ENCODE data around the gene ZNF536.

The ZNF536 gene

DNA sequence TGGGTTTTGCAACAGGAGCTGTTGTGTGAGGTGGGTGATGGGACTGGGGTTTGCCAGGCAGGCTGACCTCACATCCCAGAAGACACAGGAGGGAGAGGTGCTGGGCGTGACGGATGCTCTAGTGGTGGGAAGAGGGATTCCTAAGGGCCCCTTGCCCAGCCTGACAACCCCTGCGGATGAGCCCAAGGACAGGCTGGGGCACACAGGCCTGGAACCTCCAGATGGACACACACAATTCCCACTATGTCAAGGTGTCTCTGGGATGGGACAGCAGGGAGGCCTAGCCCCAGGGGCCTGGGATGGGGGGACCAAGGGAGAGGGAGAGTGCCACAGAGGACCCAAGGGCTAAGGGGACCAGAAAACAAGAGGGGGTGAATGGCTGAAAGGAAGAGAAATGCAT is 191.5 kb downstream of the ZNF536 start:
- no peak for DNase-seq (ENCODE audit: low spot score)

DNA sequence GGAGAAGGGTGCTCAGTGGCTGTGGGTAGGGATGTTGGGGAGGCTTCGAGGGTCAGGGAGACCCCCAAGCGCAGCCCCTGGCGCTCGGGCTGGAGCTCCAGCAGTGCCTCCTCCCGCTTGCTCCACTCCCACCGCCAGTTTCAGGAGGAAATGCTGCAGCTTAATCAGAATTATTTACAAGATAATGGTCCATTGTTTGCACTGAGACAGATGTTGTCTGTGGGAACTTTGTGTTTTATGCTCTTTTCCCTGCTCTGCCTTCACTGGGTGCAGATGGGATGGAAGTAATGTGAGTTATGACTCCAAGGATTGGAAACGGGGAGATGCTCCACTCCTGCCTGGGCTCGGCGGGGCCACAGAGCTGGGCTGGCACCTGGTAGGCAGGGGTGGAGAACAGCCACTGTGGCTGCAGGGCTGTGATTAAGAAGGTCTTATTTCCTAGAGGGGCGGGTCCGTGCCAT is 192.4 kb downstream of the ZNF536 start:
- DNase-seq (ENCODE audit: low spot score), result no peak

DNA sequence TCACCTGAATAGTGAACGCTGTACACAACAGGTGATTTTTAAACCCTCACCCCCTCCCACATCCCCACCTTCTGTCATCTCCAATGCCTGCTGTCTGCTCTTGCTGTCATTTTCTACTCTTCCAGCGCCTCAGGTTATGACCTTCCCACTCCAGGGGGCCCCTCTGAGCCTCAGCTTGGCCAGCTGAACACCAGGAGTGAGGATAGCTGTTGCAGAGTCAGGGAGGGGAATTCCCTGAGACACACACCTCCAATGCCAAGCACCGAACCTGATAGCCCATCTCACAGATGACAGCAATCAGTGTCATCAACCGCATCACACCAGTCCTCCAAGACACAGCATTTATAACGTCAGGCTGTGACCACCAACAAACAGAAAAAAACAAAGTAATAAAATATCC is 193.5 kb downstream of the ZNF536 start:
- no peak for DNase-seq (ENCODE audit: low spot score)

DNA sequence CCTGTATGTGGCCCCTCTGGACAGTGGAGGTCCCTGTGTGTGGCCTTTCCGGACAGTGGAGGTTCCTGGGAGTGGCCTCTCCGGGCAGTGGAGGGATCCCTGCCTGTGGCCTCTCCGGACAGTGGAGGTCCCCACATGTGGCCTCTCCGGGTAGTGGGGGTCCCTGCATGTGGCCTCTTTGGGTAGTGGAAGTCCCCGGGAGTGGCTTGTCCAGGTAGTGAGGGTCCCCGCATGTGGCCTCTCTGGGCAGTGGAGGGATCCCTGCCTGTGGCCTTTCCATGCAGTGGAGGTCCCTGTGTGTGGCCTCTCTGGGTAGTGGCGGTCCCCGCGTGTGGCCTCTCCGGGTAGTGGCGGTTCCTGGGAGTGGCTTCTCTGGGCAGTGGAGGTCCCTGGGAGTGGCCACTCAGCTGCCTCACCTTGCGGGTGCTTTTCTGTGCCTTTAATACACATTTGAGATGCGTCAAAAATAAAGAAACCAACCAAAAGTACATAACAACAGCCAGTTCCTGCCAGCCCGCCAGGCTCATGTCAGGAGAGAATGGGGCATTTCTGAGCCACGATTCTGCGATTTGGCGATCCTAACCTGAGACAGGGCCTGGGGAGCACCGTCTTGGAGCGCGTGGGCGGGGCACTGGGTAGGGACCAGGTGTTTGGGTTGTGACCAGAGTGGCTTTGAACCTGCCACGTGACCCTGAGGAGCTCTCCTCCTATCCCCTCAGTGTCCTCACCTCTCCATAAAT is 194.7 kb downstream of the ZNF536 start:
- DNase-seq (ENCODE audit: low spot score), result no peak

DNA sequence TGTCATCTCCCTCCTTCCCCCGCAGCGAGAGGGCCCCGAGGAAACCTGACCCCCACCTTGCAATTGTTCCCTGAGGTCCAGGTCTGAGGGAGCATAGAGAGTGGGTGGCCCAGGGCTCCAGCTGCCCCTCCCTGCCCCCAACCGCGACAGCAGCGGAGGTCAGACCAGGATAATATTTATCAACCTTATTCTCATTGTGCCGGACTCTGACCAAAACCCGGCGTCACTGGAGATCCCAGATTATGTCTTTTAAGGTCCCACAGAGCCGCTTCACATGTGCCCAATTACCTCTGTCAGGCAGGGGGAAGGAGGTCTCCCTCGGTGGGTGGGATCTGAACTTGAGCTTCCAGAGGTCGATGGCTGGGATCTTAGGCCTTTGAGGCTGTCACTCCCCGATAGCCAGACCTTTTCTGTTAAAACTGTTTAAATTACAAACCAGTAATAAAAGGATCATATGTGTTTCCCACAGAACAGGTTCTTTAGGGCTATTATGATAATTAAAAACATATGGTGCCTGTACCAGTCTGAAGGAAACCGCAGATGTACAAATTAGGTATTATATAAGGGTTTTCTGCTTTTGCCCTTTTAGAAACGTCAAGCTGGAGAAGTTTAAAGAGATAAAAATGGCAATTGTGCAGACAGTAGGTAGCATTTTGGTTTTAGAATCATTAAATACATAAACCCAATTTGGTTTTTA is 195.5 kb downstream of the ZNF536 start:
- no peak for DNase-seq (ENCODE audit: low spot score)

DNA sequence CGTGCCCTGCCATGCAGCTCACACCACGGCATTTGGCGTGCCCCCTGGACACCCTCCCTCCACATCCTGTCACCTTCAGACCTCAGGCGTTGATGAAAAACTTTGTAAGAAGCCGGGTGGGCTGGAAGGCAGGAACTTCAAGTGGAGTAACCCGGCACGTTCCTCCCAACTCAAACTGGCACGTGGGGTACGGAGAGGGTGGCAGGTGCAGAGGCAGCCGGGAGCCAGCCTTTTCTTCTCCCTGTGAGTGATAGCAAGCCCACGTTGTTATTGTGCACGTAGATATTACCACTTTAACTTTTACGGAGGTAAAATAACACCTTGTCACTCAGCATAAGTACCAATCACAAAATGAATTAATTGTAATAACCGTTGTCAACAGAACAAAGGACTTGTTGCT is 198.0 kb downstream of the ZNF536 start:
- DNase-seq (ENCODE audit: low spot score), result no peak

DNA sequence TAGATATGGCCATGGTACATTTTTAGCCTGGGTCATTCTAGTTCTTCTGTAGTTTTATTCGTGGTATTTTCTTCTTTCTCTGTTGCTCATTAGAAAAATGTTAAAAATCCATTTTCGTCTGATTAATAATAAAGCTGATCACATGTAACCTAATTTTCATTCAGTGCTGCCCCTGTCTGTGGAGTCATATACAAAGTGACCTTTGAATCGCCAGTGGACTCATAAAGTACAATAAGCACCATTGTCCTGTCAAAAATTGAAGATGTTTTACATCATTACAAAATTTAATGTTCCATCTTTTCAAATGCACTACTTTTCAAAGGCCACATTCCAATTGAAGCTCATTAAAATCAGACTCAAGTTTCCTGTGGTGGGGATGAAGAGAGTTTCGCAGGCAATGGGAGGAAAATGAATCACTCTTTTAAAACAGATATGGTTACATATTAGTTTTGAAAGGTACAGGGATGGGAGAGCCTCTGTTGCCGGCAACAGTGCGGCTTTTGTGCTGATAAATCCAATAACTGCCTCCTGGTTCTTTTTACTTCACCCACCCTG is 205.4 kb downstream of the ZNF536 start:
- no peak for DNase-seq (ENCODE audit: low spot score)

DNA sequence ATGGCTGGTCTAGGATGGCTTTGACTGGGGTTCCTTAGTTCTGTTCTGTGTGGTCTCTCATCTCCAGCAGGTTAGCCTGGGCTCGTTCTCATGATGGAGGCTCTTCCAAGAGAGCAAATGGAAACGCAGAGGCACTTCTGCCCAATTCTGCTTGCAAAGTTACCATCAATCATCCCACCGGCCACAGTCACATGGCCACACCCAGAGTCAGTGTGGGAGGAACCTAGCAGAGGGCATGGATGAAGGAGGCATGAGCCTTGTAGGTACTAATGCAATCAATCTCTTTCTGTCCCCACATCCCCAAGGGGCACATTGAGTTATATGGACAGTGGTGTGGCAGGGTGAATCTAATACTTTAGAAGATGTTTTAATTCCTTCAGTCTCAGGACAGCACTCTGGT is 207.2 kb downstream of the ZNF536 start:
- DNase-seq (ENCODE audit: low spot score), result no peak

DNA sequence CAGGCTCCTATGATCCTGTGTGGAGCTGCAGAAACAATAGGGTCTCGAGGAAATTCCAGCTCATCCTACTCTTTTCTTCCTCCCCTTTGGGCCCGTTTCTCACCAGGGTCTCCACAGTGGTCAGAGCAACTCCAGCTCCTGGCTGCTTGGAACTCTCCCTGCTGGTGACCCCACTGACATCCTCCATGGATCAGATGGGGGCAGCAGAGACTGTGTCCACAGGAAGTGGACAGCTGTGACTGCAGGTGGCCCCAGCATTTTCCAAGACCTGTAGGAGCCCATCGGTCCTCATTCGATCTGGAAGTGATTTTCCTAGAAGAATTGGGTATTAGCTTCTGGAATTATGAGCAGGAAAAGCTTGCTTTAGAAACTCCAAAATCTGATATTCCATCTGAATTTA is 208.5 kb downstream of the ZNF536 start:
- DNase-seq (ENCODE audit: low spot score), result no peak

DNA sequence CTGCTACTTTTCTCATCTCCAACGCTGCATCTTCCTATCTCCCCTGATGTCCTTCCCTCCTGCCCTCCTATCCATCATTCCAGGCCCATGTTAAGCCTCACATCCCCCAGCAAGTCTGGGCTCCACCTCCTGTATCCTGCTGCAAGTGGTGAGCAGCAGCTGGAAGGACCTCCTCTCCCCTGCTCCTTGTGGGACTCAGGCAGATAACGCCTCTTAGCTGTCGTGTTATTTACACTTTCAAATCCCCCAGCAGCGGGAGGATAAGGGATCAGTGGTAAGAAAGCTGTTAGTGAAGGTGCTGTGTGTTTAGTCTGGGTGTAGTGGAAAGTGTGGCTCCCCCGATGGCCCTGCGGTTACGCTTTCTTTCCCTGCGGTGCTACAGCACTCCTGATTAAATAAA is 211.9 kb downstream of the ZNF536 start:
- no peak for DNase-seq (ENCODE audit: low spot score)

DNA sequence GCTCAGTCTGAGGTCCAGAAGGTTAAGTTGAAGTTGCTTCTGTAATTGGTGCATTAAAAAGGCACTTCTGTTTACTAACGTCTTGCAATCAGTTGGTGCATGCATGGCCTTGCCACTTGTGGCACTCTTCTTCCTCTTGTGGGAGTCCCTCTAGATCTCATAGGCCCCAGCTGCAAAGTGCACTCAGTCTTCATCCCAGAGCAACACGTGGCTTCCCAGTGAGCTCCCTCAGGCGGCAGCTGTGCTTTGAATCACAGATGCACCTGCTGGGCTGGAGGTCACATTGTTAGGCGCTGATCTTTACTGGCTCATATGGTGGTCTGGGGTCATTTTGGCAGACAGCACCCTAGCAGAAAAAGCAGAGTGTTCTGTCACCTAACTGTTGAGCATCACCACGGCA is 215.7 kb downstream of the ZNF536 start:
- DNase-seq (ENCODE audit: low spot score), result no peak

DNA sequence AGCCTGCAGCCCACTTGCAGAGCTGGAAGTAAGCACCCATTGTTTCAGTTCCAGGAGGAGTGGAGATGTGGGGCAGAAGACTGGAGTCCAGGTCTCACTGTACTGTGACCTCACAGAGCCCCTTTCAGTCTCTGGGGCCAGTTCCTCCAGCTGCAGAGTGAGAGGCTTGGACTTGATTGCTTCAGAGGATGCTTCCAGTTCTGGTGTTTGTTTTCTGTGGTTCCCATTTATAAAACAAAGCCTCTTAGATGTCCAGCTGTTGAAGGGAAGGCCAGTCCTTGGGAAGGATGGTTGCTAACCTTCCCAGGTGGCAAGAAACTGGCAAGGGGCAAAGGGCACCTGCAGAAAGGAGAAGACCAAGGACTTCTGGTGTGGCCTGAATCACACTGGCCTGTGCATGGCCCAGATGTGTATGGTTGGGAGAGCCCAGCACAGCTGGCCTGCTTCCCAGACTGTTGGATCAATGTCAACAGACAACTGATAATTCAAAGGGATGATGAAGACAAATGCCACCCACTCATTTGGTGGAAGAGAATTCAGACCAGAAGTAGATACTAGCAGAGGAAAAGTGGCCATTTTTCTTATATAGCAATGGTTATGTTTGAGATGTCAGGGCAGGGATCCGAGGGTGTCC is 218.5 kb downstream of the ZNF536 start:
- DNase-seq (ENCODE audit: low spot score), result no peak

DNA sequence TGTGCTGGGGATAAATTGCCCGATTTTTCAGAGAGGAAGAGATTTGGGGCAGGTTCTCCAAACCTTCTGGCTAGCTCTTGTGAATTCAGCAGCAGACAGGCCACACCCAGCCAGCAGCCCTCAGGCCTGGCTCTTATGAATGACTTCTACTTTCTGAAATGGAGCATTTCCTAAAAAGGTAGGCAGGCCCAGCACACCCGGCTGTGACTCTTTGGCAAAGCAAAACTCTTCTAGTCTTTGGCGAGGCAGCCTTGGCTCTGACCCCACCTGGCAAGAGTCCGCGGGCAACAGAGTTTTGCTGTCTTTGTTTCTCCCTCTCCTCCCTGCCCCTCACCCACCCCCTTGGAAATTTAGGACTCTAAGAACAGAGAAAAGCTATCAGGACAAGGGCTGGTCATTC is 221.2 kb downstream of the ZNF536 start:
- DNase-seq (ENCODE audit: low spot score), result no peak

DNA sequence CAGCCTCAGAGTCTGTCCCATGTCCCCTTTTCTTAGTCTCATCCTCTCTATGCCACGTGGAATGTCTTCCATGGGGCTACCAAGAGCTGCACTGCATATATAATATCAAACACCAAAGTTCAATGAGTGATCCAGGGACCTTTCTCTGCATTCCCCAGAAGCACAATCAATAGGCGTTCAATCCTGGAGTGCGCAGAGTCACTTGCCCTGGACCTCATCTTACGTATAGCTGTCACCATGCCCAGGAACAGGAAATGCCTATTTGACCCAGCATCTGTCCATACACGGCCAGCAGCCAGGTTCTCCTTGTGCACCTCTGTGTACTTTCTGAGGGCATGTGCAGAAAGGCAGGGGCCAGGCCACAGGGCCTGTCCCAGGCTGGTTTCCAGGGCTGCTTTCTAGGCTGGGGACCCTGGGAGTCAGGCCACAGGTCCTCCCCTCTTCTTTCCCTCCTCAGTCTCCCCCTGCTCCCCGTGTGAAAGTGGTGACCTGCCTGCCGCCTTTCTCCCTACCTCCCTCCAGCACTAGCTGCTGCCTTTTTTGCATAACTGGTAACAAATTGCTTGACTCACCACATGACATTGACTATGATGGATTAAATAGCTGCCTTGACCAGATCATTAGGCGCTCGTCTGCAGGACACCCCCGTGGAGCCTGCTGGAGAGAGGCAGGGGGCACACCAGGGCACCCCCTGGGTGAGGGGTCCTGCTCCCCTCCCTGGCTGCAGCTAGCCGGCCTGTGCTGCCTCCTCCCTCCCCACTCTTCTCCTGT is 222.0 kb downstream of the ZNF536 start:
- DNase-seq (ENCODE audit: low spot score), result no peak

DNA sequence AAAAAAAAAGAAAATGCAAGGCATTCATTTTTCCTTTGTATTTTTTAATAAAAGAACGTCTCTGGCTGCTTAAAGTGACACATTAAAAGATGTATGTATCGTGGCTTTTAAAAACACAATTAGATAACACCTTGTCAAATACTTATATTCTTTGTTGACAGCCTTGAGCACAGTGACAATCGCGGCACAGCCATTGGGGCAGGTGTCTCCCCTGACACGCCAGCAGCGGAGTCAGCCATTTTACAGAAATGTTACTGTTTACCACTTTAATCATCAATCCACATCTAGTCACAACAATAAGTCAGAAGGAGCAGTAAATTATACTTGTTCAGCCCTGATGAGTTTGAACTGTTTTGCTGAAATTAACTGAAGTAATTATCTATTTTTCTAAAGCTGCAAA is 224.1 kb downstream of the ZNF536 start:
- DNase-seq (ENCODE audit: low spot score), result no peak

DNA sequence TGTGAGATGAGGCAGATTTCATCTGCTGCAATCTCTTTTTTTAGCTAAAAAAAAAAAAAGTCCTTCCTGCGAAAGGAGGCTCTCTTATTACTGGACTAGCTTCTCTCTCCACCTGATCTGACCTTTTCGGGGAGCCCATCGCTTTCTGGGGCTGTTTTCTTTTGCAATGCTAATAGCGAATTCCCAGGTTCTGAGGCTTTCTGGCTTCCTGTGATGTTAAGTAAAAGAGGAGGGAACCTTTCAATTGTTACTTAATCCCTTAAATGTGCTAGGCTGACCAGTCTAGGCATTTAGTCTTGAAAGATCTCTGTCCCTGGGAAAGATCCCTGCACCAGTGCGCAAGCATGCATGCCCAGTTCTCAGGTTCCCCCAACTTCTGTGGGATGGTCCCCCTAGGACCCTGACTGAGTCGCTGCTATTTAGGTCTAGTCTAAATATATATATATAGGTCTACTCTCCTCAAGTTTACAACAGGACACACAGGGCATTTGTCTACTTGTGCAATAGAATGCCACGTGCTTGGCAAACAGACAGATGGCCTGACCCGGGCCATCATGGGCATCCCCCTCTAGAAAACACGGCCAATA is 224.7 kb downstream of the ZNF536 start:
- no peak for DNase-seq (ENCODE audit: low spot score)

DNA sequence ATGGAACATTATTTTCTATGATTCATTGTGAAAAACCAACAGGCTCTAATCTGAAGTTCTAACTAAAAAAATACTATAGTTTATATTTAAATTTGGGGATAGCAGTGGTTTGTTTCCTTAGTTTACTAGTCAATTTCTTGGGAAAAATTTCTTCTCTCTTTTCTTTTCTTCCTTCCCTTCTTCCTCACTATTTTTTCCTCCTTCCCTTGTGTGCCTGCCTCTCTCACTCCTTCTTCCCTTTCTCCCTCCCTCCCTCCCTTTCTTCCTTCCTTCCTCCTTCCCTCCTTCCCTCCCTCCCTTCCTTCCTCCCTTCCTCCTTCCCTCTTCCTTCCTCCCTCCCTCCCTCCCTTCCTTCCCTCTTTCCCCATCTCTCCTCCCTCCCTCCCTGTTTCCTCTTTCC is 226.5 kb downstream of the ZNF536 start:
- no peak for DNase-seq (ENCODE audit: low spot score)

DNA sequence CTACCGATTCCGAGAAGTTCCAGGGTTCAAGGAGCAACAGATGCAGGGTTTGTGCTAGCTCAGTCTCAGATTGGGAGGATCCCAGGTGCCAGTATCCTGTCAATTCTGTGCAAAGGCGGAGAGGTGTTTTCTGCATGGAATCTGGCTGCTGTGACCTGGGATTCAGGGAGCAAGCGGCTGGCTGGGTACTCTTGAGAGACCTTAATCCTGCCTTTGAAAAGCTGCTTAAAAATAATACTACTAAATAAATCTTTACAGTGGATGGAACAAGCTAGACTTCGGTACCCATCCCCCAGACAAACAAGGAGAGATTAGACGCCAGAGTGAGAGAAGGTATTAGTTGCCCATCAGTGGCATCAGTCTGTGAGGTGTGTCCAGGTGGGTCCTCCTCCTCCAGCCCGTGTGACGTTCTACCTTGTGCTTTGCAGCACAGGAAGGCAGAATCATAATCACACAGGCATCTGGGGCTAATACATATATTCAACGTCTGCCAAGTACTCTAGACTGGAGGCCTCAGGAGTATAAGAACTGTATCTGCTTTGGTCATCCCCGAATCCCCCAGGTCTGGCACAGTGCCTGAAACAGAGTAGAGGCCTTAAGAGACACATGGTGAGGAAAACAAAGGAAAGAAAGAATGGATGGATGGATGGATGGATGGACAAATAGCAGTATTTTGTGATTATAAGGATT is 230.6 kb downstream of the ZNF536 start:
- DNase-seq (ENCODE audit: low spot score), result no peak

DNA sequence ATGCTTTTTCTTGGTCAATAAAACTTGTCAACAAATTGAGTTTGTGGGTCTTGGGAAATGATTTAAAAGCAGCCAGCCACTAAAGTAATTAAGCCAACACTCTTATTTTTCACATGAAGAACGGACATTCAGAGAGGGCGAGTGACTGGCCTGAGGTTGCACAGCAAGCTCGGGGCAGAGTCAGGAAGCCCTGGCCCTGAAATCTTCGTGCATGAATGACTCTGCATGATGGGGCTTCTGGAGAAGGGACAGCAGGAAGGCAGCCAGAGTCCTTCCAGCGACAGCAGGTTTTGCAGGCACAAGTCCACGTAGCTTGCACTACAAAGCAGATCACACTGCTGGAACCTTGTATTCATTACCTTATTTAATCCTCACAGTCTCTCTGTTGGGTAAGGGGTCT is 232.5 kb downstream of the ZNF536 start:
- DNase-seq (ENCODE audit: low spot score), result no peak

DNA sequence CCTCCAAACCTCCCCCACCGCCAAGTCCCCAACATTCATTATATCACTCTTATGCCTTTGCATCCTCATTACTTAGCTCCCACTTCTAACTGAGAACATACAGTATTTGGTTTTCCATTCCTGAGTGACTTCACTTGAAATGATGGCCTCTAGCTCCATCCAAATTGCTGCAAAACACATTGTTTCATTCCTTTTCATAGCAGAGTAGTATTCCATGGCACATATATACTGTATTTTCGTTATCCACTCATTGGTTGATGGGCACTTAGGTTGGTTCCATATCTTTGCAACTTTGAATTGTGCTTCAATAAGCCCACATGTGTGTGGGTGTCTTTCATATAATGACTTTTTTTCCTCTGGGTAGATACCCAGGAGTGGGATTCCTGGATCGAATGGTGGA is 233.1 kb downstream of the ZNF536 start:
- no peak for DNase-seq (ENCODE audit: low spot score)

Data from CD4-positive, alpha-beta T cell treated with Interleukin-2 at 100 ng/mL for 4 hours (primary cell).